K562 (cell line): Measurements from ENCODE around the gene TERC. TPM values are rescaled to one million over a fixed set of nuclear protein-coding genes. Genes with fewer than 3 reads are reported as not detected.

Source experiments
- HDAC6 ChIP-seq: IDR thresholded peaks from 2 replicates; pipeline ENCODE4 v1.6.1; 2012; ENCODE audit warnings: low read depth, mild to moderate bottlenecking, control low read depth, inconsistent platforms, low read length, moderate library complexity
- MTA1 ChIP-seq: fragments of 450-650 bp; IDR thresholded peaks from 2 replicates; pipeline ENCODE4 v1.6.1; 2017; ENCODE audit warnings: borderline replicate concordance
- MYC ChIP-seq, 2 experiments: fragments of 250-450 bp in 1 of 2; sonication (Bioruptor Pico) in 1 of 2; IDR thresholded peaks; 2 replicates each; pipeline versions ENCODE4 v1.5.1 to v1.6.1; 2012 to 2021; ENCODE audit warnings: low read depth in 2 of 2, borderline replicate concordance in 1 of 2, improper control_type of control experiment in 1 of 2, low read length in 1 of 2, mild to moderate bottlenecking in 1 of 2, moderate library complexity in 1 of 2
- NCOA6 ChIP-seq: fragments of 450-650 bp; IDR thresholded peaks from 2 replicates; pipeline ENCODE4 v1.6.1; 2017; ENCODE audit warnings: mild to moderate bottlenecking
- PRDM10 ChIP-seq: fragments of 450-650 bp; IDR thresholded peaks from 2 replicates; pipeline ENCODE4 v1.6.1; 2018; ENCODE audit not compliant: partially characterized antibody
- TAF9B ChIP-seq: fragments of 450-650 bp; IDR thresholded peaks from 2 replicates; pipeline ENCODE4 v1.6.1; 2018; ENCODE audit warnings: mild to moderate bottlenecking; ENCODE audit not compliant: partially characterized antibody
- ZBTB43 ChIP-seq: sonication (generic); formaldehyde crosslinking; IDR thresholded peaks from 2 replicates; pipeline ENCODE4 v1.8.0; 2023; ENCODE audit warnings: mild to moderate bottlenecking, missing genetic modification reagents
- ZBTB5 ChIP-seq: fragments of 450-650 bp; IDR thresholded peaks from 2 replicates; pipeline ENCODE4 v1.6.1; 2017; ENCODE audit warnings: antibody characterized with exemption
- ZHX1 ChIP-seq: fragments of 150-350 bp; conservative IDR thresholded peaks from 2 replicates; pipeline ENCODE4 v1.6.1; 2014; ENCODE audit warnings: low read length
- ZNF174 ChIP-seq: fragments of 250-450 bp; sonication (Bioruptor Pico); IDR thresholded peaks from 2 replicates; pipeline ENCODE4 v1.4.0; 2020; ENCODE audit warnings: mild to moderate bottlenecking
- ZNF507 ChIP-seq: conservative IDR thresholded peaks from 2 replicates; pipeline ENCODE4 v1.6.1; 2017; ENCODE audit warnings: missing genetic modification characterization, missing compliant biosample characterization
- ZNF592 ChIP-seq: fragments of 450-650 bp; IDR thresholded peaks from 2 replicates; pipeline ENCODE4 v1.6.1; 2017; ENCODE audit warnings: antibody characterized with exemption, mild to moderate bottlenecking
- ZNF764 ChIP-seq: fragments of 250-450 bp; sonication (Bioruptor Pico); IDR thresholded peaks from 2 replicates; pipeline ENCODE4 v1.4.0; 2020; ENCODE audit warnings: low read depth, mild to moderate bottlenecking, moderate library complexity
- polyA plus RNA-seq, 8 experiments: library from polyadenylated mRNA; depleted of rRNA in 4 of 8; stranded (reverse) in 5 of 8; unstranded in 3 of 8; fragments of >200 nt; fragmentation: Nextera tagmentation in 2 of 8; fragmentation: Illumina TruSeq in 1 of 8; extraction: Ambion mirVana in 2 of 8; extraction: Trizol in 1 of 8; gene quantifications; 2 replicates each; pipeline versions ENCODE4 v1.2.1 to v1.2.3, GENCODE V29; 2011 to 2014; ENCODE audit warnings: inconsistent platforms in 1 of 8, missing spikeins in 1 of 8
- total RNA-seq, 7 experiments: library from RNA; depleted of rRNA in 6 of 7; stranded (reverse); fragments of >200 nt in 6 of 7; fragmentation: Illumina TruSeq in 2 of 7; extraction: Trizol in 2 of 7; gene quantifications; 2 replicates each; pipeline versions ENCODE4 v1.2.1 to v1.2.3, GENCODE V29; 2011 to 2021; ENCODE audit warnings: low replicate concordance in 1 of 7

Gene TERC
- total and polyA plus RNA-seq, 9 of the 15 experiments (the other 6 are each of a cell fraction or from before 2014, with no cell fraction given), result 0.77 to 234 (median 27.9) TPM; not detected in 3

GRCh38 chr3:169764312-169764881 lies 463 bp downstream of the TERC start (continued):
- TF ChIP-seq ZNF174 (CRISPR knock-in tag) (no peak), NCOA6 (no peak), ZBTB43 (no peak), ZHX1 (no peak), PRDM10 (no peak), ZNF764 (no peak), TAF9B (no peak), MYC (IDR thresholded peaks at IDR 0.05; ENCODE audit: low read depth, low read length) (0 out of 2 replicates have a peak, but pooled peaks have one; percentile 3), MYC (CRISPR knock-in tag; IDR thresholded peaks at IDR 0.05; ENCODE audit: borderline replicate concordance, low read depth) (no peak), ZBTB5 (no peak), HDAC6 (0 out of 2 replicates have a peak, but pooled peaks have one; percentile 11), ZNF592 (no peak; the same call in 1 of the 2 replicates), ZNF507 (tag) (no peak), MTA1 (no peak)
